HepG2 (cell line): Measurements from ENCODE around the gene RBPJ. TPM values are rescaled to one million over a fixed set of nuclear protein-coding genes. Genes with fewer than 3 reads are reported as not detected.

Experiments used
- ARNT2 ChIP-seq: sonication (generic); formaldehyde crosslinking; IDR thresholded peaks from 2 replicates; pipeline ENCODE4 v1.8.0; 2022; ENCODE audit warnings: mild to moderate bottlenecking, low read depth, missing genetic modification reagents, moderate library complexity
- HDAC1 ChIP-seq: sonication (generic); formaldehyde crosslinking; IDR thresholded peaks from 2 replicates; pipeline ENCODE4 v1.5.1; 2020; ENCODE audit warnings: mild to moderate bottlenecking, missing genetic modification reagents
- HOXA3 ChIP-seq: sonication (generic); formaldehyde crosslinking; IDR thresholded peaks from 2 replicates; pipeline ENCODE4 v1.5.0; 2020; ENCODE audit warnings: missing genetic modification reagents
- MAFK ChIP-seq, 2 experiments: IDR thresholded peaks in 1 of 2; conservative IDR thresholded peaks in 1 of 2; 2 replicates each; pipeline ENCODE4 v1.6.1; 2011; ENCODE audit warnings: improper control_type of control experiment in 2 of 2, low read length in 2 of 2
- RBFOX2 ChIP-seq: fragments of 200-400 bp; formaldehyde crosslinking; IDR thresholded peaks from 2 replicates; pipeline ENCODE4 v1.6.1; 2017; ENCODE audit warnings: low read depth, mild to moderate bottlenecking, low read length
- ZNF547 ChIP-seq: sonication (generic); formaldehyde crosslinking; IDR thresholded peaks from 2 replicates; pipeline ENCODE4 v1.5.1; 2020; ENCODE audit warnings: mild to moderate bottlenecking, missing genetic modification reagents
- ZNF572 ChIP-seq: sonication (generic); formaldehyde crosslinking; IDR thresholded peaks from 2 replicates; pipeline ENCODE4 v1.5.1; 2020; ENCODE audit warnings: mild to moderate bottlenecking, missing genetic modification reagents
- polyA plus RNA-seq, 8 experiments: library from polyadenylated mRNA; depleted of rRNA in 3 of 8; stranded (reverse) in 7 of 8; unstranded in 1 of 8; fragments of >200 nt; fragmentation: Illumina TruSeq in 4 of 8; extraction: Trizol in 4 of 8; gene quantifications; 2 replicates each; pipeline versions ENCODE4 v1.2.1 to v1.2.3, GENCODE V29; 2011 to 2016; ENCODE audit warnings: low read depth in 4 of 8, missing spikeins in 1 of 8, mixed read lengths in 1 of 8; ENCODE audit not compliant: insufficient read depth in 1 of 8
- total RNA-seq, 5 experiments: library from RNA; depleted of rRNA; stranded (reverse); fragments of >200 nt; fragmentation: Illumina TruSeq; extraction: Trizol; gene quantifications; 2 replicates each; pipeline ENCODE4 v1.2.3, GENCODE V29; 2016; ENCODE audit warnings: low read depth in 1 of 5
- TF ChIP-seq, protein P1 (sequence below): sonication (generic); formaldehyde crosslinking; IDR thresholded peaks from one replicate; pipeline ENCODE4 v1.5.1; 2020; ENCODE audit warnings: mild to moderate bottlenecking, missing genetic modification reagents; ENCODE audit errors: not compliant biosample characterization
- TF ChIP-seq, protein P2 (sequence below): sonication (generic); formaldehyde crosslinking; IDR thresholded peaks from 2 replicates; pipeline ENCODE4 v1.4.0; 2020; ENCODE audit warnings: missing genetic modification reagents
- TF ChIP-seq, protein P3 (sequence below): sonication (generic); formaldehyde crosslinking; IDR thresholded peaks from 2 replicates; pipeline ENCODE4 v1.4.0; 2020; ENCODE audit warnings: mild to moderate bottlenecking, missing genetic modification reagents

Gene RBPJ
- total and polyA plus RNA-seq, 2 of the 13 experiments (the other 11 are each of a cell fraction or from before 2014, with no cell fraction given): 25.9 to 33.2 TPM

- TF ChIP-seq, protein P1, sequence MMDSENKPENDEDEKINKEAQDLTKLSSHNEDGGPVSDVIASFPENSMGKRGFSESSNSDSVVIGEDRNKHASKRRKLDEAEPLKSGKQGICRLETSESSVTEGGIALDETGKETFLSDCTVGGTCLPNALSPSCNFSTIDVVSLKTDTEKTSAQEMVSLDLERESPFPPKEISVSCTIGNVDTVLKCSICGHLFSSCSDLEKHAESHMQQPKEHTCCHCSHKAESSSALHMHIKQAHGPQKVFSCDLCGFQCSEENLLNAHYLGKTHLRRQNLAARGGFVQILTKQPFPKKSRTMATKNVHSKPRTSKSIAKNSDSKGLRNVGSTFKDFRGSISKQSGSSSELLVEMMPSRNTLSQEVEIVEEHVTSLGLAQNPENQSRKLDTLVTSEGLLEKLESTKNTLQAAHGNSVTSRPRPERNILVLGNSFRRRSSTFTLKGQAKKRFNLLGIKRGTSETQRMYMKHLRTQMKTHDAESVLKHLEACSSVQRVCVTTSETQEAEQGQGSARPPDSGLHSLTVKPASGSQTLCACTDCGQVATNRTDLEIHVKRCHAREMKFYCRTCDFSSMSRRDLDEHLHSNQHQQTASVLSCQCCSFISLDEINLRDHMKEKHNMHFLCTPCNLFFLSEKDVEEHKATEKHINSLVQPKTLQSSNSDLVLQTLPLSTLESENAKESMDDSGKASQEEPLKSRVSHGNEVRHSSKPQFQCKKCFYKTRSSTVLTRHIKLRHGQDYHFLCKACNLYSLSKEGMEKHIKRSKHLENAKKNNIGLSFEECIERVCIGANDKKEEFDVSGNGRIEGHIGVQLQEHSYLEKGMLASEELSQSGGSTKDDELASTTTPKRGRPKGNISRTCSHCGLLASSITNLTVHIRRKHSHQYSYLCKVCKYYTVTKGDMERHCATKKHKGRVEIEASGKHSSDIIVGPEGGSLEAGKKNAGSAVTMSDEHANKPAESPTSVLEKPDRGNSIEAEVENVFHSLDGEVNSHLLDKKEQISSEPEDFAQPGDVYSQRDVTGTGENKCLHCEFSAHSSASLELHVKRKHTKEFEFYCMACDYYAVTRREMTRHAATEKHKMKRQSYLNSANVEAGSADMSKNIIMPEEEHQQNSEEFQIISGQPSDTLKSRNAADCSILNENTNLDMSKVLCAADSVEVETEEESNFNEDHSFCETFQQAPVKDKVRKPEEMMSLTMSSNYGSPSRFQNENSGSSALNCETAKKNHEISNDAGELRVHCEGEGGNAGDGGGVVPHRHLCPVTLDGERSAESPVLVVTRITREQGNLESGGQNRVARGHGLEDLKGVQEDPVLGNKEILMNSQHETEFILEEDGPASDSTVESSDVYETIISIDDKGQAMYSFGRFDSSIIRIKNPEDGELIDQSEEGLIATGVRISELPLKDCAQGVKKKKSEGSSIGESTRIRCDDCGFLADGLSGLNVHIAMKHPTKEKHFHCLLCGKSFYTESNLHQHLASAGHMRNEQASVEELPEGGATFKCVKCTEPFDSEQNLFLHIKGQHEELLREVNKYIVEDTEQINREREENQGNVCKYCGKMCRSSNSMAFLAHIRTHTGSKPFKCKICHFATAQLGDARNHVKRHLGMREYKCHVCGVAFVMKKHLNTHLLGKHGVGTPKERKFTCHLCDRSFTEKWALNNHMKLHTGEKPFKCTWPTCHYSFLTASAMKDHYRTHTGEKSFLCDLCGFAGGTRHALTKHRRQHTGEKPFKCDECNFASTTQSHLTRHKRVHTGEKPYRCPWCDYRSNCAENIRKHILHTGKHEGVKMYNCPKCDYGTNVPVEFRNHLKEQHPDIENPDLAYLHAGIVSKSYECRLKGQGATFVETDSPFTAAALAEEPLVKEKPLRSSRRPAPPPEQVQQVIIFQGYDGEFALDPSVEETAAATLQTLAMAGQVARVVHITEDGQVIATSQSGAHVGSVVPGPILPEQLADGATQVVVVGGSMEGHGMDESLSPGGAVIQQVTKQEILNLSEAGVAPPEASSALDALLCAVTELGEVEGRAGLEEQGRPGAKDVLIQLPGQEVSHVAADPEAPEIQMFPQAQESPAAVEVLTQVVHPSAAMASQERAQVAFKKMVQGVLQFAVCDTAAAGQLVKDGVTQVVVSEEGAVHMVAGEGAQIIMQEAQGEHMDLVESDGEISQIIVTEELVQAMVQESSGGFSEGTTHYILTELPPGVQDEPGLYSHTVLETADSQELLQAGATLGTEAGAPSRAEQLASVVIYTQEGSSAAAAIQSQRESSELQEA (CRISPR knock-in tag): no peak
- TF ChIP-seq, protein P2, sequence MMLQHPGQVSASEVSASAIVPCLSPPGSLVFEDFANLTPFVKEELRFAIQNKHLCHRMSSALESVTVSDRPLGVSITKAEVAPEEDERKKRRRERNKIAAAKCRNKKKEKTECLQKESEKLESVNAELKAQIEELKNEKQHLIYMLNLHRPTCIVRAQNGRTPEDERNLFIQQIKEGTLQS (CRISPR knock-in tag): peak; percentile 38; the same call in 1 of the 2 replicates
- TF ChIP-seq HDAC1 (CRISPR knock-in tag) (peak; percentile 70), HOXA3 (CRISPR knock-in tag) (peak; percentile 68; the same call in 1 of the 2 replicates), ARNT2 (CRISPR knock-in tag) (peak; percentile 44; the same call in 1 of the 2 replicates), MAFK (conservative IDR thresholded peaks at IDR 0.05 in 1 of 2, IDR thresholded peaks at IDR 0.05 in 1 of 2; ENCODE audit: low read length in 2 of 2) (no peak), ZNF547 (CRISPR knock-in tag) (peak; percentile 60; the same call in 1 of the 2 replicates), ZNF572 (CRISPR knock-in tag) (peak; percentile 29; the same call in 1 of the 2 replicates), RBFOX2 (peak; percentile 76)
- TF ChIP-seq, protein P3, sequence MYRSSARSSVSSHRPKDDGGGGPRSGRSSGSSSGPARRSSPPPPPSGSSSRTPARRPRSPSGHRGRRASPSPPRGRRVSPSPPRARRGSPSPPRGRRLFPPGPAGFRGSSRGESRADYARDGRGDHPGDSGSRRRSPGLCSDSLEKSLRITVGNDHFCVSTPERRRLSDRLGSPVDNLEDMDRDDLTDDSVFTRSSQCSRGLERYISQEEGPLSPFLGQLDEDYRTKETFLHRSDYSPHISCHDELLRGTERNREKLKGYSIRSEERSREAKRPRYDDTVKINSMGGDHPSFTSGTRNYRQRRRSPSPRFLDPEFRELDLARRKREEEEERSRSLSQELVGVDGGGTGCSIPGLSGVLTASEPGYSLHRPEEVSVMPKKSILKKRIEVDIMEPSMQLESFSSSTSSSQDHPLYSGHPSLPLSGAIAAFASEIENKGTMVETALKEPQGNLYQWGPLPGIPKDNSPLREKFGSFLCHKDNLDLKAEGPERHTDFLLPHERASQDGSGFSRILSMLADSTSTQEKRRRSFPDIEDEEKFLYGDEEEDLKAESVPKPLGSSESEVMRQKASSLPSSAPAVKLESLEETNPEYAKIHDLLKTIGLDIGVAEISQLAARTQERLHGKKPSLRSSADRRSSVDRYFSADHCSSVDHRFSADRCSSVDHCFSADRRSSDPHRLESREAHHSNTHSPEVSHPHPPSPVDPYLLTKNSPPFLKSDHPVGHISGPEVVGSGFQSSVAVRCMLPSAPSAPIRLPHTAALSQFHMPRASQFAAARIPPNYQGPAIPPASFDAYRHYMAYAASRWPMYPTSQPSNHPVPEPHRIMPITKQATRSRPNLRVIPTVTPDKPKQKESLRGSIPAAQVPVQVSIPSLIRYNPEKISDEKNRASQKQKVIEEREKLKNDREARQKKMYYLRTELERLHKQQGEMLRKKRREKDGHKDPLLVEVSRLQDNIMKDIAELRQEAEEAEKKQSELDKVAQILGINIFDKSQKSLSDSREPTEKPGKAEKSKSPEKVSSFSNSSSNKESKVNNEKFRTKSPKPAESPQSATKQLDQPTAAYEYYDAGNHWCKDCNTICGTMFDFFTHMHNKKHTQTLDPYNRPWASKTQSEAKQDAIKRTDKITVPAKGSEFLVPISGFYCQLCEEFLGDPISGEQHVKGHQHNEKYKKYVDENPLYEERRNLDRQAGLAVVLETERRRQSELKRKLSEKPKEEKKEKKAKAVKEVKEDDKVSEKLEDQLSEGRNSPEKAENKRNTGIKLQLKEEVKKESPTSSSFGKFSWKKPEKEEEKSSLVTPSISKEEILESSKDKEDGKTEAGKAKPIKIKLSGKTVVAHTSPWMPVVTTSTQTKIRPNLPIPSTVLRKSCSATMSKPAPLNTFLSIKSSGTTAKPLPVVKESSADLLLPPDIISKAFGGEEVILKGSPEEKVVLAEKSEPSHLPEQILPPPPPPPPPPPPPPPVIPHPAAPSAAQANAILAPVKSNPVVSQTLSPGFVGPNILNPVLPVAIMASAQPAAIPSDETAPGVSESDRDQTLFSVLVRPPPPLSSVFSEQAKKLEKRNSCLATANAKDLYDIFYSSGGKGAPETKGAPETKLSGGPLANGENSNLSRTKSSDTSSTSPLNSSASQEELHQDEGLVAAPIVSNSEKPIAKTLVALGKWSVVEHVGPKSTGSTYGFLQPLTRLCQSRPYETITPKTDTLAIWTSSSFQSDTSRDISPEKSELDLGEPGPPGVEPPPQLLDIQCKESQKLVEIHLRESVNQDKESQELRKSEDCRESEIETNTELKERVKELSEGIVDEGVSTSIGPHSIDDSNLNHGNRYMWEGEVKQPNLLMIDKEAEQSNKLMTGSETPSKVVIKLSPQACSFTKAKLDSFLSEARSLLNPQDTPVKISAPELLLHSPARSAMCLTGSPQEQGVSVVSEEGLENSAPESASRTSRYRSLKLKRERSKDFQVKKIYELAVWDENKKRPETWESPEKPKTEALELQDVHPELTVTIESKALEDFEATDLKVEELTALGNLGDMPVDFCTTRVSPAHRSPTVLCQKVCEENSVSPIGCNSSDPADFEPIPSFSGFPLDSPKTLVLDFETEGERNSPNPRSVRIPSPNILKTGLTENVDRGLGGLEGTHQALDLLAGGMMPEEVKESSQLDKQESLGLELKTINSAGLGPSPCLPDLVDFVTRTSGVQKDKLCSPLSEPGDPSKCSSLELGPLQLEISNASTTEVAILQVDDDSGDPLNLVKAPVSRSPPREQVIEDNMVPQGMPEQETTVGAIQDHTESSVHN (CRISPR knock-in tag): no peak
Observed at GRCh38 chr4:26320538-26321372, at the start of gene RBPJ (continued).
